Erythroblast (primary cell): ENCODE measurements around the gene CCNDBP1.

Experiments used
- GATA1 ChIP-seq: IDR thresholded peaks from 2 replicates; pipeline ENCODE4 v1.6.1; 2011; ENCODE audit warnings: low read depth, mild to moderate bottlenecking, control low read depth, low read length, moderate library complexity
- POLR2A ChIP-seq: IDR thresholded peaks from 2 replicates; pipeline ENCODE4 v1.6.1; 2011; ENCODE audit warnings: mild to moderate bottlenecking, low read length

DNA sequence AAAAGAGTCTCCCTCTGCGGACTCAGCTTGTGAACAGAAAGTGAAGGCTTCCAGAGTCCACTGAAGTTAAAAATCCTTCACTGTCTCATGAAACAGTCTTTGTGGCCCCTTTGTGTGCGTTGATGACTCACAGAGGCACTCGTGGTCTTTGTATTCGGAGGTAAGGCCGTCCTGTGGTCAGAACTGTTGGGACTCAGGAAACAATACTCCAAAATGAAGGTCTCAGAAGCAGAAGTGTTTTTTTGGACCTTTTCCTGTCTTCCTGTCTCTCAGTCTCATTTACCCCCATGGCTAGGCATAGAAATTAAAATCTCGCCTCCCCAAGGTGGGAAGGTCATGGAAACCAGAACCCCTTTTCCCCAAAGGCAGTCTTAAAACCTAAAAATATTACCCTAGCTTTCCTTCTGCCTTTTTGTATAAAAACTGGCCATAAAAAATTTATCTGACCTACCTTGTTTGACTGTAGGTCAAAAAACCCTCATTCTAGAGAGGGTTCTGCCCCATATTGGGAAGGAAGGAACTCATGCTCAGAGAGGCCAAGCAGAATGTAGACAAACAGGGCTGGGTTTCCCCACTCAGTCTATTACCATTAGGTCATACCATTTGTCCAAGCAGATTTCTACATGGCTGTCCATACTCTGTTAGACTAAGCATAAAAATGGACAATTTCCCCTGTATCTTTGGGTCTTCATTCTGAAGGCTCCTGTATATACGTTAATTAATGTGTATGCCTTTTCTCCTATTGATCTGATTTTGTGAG, 54.7 kb downstream of the CCNDBP1 start:
- TF ChIP-seq POLR2A (no peak), GATA1 (no peak)
